ENCODE data around the gene HOXD10.
A peak's percentile ranks its signal among the peaks of the same experiment; 100 is the strongest.

The HOXD10 gene

DNA sequence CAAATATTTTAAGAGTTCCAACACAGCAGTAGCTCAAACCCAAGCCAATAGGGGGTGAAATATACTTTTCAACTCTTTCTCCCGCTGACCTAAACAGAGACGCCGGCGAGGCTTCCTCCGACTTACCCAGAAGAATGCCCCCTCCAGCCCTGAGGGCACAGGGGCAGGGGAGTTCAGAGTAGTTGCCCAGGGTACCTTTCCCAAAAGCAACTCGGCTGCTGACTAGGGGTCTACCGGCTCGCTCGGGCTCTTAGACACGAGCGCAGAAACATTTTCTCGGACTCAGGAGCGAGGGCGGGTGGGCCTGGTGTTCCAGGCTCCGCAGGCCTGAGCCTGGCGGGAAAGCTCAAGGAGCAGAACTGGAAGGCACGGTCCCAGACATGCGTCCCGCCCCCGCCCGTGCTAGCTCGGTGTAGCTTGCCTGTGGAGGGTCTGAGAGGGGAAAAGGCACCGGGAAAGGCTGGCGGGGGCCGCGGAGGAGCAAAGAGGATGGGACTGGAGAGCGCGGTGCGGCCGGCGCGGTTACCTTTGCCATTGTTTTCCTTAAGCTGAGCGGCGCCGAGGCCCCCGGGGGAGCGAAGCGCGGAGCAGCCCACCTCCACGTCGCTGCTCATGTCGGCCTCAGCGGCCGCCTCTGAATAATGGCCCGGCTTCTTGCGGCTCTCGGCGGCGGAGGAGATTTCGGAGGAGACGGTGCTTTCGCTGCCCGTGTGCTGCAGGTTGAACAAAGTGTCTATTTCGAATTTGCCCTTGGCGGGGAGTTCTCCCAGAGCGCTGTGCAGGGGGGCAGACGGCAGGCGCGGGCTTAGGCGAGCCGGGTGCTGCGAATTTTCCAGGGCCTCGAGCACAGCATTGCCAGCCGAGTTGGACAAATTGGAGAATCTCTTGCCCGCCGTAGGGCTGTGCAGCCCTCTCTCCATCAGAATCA is 33.5 kb upstream of the HOXD10 start:
- TF ChIP-seq, protein P1, sequence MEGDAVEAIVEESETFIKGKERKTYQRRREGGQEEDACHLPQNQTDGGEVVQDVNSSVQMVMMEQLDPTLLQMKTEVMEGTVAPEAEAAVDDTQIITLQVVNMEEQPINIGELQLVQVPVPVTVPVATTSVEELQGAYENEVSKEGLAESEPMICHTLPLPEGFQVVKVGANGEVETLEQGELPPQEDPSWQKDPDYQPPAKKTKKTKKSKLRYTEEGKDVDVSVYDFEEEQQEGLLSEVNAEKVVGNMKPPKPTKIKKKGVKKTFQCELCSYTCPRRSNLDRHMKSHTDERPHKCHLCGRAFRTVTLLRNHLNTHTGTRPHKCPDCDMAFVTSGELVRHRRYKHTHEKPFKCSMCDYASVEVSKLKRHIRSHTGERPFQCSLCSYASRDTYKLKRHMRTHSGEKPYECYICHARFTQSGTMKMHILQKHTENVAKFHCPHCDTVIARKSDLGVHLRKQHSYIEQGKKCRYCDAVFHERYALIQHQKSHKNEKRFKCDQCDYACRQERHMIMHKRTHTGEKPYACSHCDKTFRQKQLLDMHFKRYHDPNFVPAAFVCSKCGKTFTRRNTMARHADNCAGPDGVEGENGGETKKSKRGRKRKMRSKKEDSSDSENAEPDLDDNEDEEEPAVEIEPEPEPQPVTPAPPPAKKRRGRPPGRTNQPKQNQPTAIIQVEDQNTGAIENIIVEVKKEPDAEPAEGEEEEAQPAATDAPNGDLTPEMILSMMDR (IDR thresholded peaks at IDR 0.05; ENCODE audit: control insufficient read depth, extremely low read depth, insufficient read depth), result no peak
- H3K4me3 ChIP-seq (ENCODE audit: low read depth, low read length), result no peak overlapping the region
- no peak for DNase-seq (ENCODE audit: low read depth)

DNA sequence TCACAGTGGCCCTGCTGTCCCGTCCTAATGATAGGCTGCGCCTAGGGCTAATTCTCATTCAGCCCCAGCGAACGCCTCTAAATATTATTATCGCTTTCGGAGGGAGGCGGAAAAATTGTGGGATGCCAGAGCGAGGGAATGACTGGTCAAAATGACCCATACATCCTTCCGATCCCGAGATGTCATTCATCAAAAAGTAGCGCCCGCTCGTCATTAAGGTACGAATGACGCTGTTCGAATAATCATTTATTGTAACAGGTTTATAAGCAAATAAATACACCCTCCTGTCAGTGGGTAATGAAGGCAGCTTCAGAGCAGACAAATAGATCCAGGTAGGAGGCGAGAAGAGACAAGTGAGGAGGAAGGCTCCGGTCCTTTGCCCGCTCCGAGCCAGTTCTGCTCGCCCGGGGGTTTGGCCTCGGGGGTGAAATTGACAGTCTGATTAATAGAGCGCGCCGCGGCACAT is 32.7 kb upstream of the HOXD10 start, which contains the start of gene EVX2:
Gene EVX2 (minus strand): TSS at position 167 of the 466 bp plus-strand sequence. CDS start 186 bp downstream, outside the sequence.
- DNase-seq (ENCODE audit: low read depth), result no peak
- TF ChIP-seq, protein P1 (IDR thresholded peaks at IDR 0.05; ENCODE audit: control insufficient read depth, extremely low read depth, insufficient read depth), result no peak

DNA sequence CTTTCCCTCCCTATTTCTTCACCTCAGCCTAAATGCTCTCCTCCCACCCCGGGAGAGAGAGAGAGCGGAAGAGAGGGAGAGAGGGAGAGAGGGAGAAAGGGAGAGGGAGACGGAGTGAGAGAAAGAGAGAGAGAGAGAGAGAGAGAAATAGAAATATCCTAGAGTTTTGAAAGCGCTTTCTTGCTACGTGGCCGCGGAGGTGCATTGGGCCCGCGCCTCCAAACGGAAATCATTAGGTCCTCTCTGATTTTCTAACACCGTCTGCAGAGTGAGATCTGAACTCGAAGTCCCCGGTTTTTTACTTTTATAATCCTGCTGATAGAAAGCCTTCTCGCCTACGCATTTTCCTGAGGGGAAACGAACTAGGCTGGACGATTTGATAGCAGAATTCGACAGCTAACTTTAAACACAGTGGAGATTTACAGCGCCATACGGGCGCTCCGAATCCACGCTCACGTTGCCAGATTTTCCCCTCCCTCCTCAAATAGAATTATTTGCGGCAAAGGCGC is 31.9 kb upstream of the HOXD10 start:
- TF ChIP-seq, protein P1 (IDR thresholded peaks at IDR 0.05; ENCODE audit: control insufficient read depth, extremely low read depth, insufficient read depth), result no peak
- no peak for DNase-seq (ENCODE audit: low read depth)
- no peak overlapping the region for H3K4me3 ChIP-seq (ENCODE audit: low read depth, low read length)

More for the DNA sequence above, 32.7 kb upstream of the HOXD10 start, which contains the start of gene EVX2:
- no peak within 1 kb of the TSS for H3K4me3 ChIP-seq (ENCODE audit: low read depth, low read length)

DNA sequence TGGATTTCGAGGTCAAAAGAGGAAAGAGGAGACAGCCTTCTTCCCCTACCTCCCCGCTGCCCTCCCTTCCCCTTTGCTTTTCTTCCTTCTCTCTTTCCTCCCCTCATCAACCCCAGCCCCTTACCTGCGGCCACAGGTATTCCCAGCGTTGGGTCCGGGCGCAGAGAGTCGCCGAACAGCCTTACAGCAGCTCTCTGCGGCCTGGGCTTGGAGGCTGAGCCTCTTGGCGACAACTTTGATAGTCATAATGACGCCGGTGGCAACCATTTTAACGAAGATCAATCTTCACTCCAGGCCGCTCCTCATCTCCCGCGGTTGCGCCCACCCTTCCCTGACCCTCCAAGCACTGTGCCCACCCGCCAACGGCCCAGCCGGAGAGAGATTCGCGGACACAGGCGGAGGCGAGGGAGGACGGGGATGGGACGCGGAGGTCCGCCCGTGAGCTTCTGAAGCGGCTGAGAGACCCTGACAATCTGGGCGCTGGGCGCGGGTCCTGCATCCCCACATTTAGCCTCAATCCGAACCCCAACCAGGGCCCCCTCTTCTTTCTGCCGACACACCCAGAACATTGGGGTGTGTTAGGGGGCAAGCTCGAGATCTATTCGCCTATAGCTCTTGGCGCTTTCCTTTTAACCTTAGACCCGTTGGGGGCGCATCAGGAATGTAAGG is 31.3 kb upstream of the HOXD10 start:
- no peak for DNase-seq (ENCODE audit: low read depth)
- no peak overlapping the region for H3K4me3 ChIP-seq (ENCODE audit: low read depth, low read length)
- TF ChIP-seq, protein P1 (IDR thresholded peaks at IDR 0.05; ENCODE audit: control insufficient read depth, extremely low read depth, insufficient read depth), result no peak

DNA sequence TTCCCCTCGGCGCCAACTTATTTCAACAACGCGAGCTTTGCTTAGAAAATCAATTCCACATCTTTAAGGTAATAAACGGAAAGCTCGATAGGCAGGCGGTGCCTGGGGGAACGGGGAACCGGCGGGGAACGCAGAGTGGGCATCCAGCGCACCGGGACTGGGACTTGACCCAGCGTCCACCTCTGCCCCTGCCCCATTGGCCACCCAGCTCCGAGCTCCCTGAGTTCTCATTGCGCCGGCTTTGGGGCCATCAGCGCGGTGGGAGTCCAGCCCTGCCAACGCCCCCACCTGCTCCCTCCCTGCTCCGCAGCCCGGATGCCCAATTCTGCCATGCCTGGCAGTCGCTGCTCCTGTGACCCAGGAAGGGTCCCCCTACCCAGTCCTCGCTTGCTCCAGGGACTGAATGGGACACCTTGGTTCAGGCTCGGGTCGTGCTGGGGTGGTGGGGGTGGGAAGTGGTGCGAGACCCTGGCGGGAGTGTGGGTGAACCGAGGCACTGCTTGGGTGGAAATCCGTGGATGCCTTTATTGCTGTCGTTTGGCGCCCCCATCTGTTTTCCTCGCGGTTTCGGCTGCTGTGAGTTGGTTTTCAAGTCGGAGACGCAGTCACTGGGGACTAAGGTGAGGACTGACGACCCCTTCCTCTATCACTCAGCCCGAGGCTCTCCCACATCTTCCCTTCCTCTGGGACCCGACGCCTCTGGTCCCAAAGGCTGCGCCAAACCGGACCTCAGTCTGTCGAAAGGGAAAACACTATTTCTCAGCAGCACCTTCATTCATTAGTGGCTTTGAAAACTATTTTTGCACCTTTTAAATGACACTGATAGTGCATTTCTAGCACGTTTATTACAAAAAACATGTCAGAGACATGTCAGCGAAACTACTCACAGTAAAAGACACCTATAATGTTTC is 30.5 kb upstream of the HOXD10 start:
- no peak overlapping the region for H3K4me3 ChIP-seq (ENCODE audit: low read depth, low read length)
- TF ChIP-seq, protein P1 (IDR thresholded peaks at IDR 0.05; ENCODE audit: control insufficient read depth, extremely low read depth, insufficient read depth), result peak; percentile 75
- DNase-seq (ENCODE audit: low read depth), result no peak
